GM12872 (cell line): ENCODE data around the gene KYNU.

Experiments used
- CTCF ChIP-seq: IDR thresholded peaks from 3 replicates; pipeline ENCODE4 v1.5.1; 2011; ENCODE audit warnings: low read depth, mild to moderate bottlenecking, low read length, moderate library complexity; ENCODE audit not compliant: insufficient read depth

Gene KYNU

DNA sequence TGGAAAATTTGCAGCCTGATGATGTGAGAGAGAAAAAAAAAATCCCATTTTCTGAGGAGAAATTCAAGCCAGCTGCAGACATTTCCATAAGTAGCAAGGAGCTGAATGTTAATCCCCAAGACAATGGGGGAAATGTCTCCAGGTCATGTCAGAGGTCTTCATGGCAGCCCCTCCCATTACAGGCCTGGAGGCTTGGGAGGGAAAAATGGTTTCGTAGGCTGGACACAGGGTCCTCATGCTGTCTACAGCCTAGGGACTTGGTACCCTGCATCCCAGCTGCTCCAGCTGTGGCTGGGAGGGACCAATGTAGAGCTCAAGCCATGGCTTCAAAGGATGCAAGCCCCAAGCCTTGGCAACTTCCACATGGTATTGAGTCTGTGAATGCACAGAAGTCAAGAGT is 198.2 kb downstream of the KYNU start:
- no peak for TF ChIP-seq CTCF

DNA sequence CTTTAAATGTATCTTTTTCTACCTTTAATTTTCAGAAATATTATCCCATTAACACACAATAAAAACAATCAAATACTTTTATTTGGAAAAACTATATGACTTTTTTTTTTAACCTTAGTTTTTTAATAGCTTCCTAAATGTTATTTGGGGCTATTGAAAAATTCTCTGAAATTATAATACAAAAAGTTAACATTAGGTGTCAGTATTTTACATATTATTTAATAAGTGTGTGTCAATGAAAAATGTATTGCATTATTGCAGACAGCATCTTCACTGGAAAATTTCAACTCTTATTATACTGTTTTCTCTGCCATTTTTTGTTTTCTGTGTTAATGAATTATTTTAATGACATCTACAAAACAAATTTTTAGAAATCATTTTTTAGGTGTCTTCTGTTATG is 200.6 kb downstream of the KYNU start:
- TF ChIP-seq CTCF: no peak

GRCh38 chr2:143081616-143082015 is 204.2 kb downstream of the KYNU start:
- TF ChIP-seq CTCF: no peak

GRCh38 chr2:143083636-143084035 is 206.2 kb downstream of the KYNU start:
- no peak for TF ChIP-seq CTCF

DNA sequence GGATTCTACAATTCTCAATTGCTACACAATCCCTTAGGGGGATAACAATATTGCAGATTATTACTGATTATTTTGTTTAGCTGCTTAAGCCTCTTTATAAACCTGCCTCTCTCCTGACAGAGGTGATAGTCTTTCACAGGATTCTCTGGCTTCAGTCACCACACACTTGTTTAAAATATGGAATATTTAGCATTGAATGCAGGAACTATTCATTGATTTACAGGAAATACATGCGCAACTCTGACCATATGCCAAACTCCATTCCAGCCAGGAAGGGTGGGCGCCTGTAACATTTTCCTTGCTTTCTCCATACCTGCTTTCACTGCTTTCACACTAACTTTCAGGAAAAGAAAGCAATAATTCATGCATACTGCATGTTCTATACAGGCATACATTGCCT is 207.0 kb downstream of the KYNU start:
- TF ChIP-seq CTCF: no peak

DNA sequence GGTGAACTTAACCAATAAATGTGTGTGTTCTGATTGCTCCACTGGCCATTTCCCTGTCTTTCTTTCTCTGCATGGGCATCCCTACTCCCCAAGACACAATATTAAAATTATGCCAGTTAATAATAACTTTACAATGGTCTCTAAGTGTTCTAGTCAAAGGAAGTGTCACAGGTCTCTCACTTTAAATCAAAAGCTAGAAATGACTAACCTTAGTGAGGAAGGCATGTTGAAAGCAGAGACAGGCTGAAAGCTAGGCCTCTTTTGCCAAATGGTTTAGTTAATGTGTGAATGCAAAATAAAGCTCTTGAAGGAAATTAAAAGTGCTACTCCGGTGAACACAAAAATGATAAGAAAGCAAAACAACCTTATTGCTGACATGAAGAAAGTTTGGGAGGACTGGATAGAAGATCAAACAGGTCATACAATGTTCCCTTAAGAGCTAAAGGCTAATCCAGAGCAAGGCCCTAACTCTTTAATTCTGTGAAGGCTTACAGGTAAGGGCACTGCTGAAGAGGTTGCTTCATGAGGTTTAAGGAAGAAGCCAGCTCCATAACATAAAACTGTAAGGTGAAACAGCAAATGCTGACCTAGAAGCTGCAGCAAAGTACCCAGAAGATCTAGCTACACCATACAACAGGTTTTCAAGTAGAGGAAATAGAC is 207.8 kb downstream of the KYNU start:
- no peak for TF ChIP-seq CTCF

DNA sequence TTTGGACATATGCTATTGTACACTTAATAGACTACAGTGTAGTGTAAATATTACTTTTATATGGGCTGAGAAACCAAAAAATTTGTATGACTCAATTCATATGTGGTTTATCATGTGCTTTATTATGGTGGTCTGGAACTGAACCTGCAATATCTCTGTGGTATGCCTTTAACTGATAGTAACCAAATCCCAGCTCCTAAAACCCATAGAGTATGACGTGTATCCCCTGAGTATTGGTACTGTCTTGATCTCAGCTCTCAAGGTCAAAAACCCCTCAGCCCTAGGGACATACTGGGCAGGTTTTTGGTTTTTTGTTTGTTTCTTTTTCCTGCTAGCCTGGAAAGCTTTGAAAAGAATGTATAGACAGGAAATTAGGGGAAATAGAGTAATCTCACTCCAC is 209.6 kb downstream of the KYNU start:
- TF ChIP-seq CTCF: no peak
